GM18508 (cell line): ENCODE results near the gene TMEM25.
"Not testable (repeated sequence)": the region's sequence is repeated elsewhere in the genome, so short reads cannot be mapped to it uniquely, and the experiment has no call there.

Experiments
- ATAC-seq: cut with Tn5 transposase; IDR thresholded peaks from one replicate; pipeline ENCODE4 v1.9.1; 2021; ENCODE audit warnings: moderate number of reproducible peaks; ENCODE audit not compliant: insufficient read depth, unreplicated experiment

Gene TMEM25

DNA sequence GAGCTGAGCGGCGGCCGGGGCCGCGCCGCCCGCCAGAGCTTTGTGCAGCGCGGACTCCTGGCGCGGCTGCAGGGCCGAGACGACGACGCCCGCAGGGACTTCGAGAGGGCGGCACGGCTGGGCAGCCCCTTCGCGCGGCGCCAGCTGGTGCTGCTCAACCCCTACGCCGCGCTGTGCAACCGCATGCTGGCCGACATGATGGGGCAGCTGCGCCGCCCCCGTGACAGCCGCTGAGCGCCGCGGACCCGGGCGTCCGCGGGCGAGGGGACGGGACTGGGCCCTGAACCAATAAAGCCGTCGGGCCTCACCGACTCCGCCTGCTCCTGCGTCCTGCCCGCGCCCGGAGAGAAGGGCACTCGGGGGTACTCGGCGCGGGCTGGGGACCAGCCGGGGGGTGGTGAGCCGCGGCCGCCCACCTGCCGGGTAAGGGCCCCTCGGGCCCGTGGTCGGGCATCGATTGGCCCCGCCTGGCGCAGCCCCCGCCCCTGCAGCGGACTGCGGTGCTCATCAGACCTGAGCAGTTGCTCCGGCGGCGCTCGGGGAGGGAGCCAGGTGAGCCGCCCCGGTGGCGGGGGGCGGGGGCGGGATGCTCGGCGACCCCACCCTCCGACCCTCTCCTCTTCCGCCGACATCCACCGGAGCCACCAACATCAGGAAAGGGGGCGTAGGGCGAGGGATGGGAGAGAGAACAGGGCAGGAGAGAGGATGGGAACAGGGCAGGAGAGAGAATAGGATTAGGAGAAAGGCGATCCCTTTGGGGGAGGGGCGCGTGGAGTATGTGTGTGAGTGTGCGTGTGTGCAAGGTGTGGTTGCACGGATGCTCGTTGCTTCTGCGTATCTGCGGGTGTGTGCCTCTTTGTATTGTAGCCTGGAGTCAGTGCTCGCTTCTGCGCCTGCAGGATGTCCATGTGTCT, at the start of gene TMEM25:
Gene TMEM25 (plus strand): TSS at position 510 of the 914 bp plus-strand sequence. CDS start 610 bp downstream, outside the sequence.
- ATAC-seq = no peak

DNA sequence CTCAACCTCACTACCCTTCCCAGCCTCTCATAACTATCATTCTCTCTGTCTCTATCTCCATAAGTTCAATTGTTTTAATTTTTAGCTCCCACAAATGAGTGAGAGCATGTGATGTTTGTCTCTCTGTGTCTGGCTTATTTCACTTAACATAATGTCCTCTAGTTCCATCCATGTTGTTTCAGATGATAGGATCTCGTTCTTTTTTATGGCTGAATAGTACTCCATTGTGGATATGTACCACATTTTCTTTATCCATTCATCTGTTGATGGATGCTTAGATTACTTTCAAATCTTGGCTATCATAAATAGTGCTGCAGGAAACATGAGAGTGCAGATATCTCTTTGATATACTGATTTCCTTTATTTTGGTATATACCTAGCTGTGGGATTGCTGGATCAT, 49.8 kb upstream of the TMEM25 start:
- not testable (repeated sequence) for ATAC-seq

DNA sequence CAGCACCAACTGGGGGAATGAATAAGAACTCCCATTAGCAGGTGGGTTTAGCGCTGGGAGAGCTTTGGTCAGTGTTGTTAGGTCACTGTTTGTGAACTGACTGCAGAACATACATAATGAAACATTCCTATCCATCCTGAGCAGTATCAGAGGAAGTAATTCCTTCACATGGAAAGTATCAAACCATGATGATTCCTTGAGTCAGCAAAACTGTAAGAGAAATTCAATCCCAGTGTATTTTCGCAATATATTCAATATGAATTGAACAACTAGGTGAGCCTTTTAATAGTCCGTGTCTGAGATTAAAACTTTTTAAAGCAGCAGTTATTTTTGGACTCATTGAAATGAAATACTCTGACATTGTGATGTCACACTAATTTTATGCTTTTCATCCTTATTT, 46.6 kb upstream of the TMEM25 start:
- ATAC-seq = no peak

DNA sequence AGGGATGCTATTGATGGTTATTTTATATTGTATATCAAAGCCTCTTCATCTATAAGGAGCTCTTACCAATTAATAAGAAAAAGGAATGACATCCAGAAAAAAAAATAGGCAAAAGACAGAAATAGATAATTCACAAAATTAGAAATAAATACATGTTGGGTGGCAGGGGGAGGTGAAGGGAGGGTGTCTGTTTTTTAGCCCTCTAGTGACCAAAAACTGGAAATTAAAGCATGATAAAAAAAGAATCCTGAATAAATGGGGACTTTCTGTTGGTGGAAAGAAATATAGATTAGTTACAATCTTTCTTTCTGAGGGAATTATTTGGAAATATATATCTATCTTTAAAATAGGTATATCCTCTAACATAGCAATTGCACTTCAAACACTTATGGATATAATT, 45.7 kb upstream of the TMEM25 start:
- no peak for ATAC-seq

DNA sequence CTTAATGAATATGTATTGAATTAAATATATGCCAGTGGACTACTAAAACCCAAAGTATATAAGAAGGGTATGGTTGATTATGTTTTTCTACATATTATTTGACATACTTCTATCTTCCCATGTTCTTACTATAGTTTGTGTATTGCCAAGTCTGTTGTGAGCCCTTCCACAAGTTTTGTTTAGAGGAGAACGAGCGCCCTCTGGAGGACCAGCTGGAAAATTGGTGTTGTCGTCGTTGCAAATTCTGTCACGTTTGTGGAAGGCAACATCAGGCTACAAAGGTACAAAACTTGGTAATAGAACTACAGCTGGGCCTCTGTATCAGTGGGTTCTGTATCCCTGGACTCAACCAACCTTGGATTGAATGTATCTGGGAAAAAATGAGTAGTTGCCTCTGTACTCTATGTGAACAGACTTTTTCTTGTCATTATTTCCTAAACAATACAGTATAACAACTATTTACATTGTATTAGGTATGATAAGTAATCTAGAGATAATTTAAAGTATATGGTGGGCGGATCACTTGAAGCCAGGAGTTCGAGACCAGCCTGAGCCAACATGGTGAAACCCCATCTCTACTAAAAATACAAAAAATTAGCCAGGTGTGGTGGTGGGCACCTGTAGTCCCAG, 42.4 kb upstream of the TMEM25 start:
- no peak for ATAC-seq

DNA sequence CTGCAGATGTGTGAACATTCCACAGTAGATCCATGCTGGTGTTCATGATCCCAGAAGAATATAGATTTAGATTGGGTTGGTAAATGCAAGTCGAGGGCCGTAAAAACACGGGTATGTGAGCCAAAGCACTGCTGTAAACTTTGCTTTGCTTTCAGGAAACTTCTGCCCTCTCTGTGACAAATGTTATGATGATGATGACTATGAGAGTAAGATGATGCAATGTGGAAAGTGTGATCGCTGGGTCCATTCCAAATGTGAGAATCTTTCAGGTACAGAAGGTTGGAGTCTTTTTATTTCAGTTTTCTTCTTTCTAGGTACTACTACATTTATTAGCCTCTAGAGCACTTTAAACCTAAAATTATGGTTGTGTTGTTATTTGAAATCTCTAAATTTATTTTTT, 40.0 kb upstream of the TMEM25 start:
- ATAC-seq = no peak

DNA sequence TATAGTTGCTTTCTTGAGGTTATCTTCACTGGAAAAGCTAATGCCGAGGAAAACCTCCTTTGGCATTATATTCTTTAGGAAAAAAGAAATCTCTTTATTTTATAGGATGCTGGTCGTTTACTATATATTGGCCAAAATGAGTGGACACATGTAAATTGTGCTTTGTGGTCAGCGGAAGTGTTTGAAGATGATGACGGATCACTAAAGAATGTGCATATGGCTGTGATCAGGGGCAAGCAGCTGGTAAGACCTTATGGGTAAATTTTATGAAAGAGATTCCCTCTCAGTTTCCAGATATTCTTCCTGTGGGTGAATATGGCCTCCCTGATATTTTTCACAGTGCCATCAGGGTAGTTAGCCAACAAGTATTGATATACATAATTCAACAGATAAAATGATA, 33.2 kb upstream of the TMEM25 start:
- ATAC-seq = no peak

DNA sequence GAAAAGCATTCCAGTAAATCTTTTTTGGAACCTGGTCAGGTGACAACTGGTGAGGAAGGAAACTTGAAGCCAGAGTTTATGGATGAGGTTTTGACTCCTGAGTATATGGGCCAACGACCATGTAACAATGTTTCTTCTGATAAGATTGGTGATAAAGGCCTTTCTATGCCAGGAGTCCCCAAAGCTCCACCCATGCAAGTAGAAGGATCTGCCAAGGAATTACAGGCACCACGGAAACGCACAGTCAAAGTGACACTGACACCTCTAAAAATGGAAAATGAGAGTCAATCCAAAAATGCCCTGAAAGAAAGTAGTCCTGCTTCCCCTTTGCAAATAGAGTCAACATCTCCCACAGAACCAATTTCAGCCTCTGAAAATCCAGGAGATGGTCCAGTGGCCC, 27.8 kb upstream of the TMEM25 start:
- ATAC-seq = no peak

DNA sequence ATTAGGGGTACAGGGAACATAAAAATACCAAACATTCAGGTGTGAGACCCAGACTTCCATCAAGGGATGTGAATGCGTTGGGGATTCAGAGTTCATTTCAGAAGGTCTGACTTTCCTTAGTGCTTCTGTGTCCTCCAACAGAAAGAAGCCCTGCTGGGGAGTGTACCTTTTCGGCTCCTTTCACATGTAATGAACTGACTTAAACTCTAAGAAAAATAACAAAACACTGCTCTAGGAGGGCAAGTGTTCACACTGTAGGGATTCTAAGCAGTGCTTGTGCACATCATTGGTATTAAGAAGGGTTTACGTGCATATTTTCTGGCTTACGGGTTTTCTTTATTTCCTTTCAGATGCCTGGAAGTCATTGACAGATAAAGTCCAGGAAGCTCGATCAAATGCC, 19.4 kb upstream of the TMEM25 start:
- no peak for ATAC-seq

DNA sequence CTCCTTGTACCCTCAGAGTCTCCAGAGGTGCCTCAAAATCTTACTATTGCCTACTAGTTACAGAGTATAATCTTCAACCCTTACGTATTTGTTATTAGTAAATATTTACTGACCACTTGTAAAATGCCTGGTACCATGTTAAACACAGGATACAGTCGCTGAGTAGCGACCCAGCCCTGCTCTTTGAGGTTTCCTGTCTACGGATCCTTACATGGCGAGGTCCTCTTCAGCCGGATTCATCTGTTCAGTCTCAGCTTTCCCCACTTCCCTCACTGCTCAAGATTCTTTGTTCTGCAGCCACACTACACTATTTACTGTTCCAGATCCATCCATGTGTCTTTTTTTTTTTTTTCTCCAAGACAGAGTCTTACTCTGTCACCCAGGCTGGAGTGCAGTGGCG, 16.9 kb upstream of the TMEM25 start:
- ATAC-seq = no peak

DNA sequence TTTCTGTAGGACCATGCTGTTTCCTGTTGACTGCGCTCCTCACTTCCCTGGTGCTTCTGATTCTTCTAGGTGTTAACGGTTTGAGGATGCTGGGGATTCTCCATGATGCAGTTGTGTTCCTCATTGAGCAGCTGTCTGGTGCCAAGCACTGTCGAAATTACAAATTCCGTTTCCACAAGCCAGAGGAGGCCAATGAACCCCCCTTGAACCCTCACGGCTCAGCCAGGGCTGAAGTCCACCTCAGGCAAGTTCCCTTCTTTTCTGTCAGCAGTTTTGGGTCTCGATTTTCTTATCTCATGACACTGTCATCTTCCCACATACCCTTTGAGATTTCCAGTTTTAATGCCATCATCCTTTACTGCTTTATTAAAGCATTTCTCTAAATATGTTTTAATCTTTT, 11.4 kb upstream of the TMEM25 start:
- no peak for ATAC-seq

DNA sequence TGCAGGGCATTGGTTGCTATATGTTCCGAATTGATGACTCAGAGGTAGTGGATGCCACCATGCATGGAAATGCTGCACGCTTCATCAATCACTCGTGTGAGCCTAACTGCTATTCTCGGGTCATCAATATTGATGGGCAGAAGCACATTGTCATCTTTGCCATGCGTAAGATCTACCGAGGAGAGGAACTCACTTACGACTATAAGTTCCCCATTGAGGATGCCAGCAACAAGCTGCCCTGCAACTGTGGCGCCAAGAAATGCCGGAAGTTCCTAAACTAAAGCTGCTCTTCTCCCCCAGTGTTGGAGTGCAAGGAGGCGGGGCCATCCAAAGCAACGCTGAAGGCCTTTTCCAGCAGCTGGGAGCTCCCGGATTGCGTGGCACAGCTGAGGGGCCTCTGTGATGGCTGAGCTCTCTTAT, 9.1 kb upstream of the TMEM25 start:
- no peak for ATAC-seq

DNA sequence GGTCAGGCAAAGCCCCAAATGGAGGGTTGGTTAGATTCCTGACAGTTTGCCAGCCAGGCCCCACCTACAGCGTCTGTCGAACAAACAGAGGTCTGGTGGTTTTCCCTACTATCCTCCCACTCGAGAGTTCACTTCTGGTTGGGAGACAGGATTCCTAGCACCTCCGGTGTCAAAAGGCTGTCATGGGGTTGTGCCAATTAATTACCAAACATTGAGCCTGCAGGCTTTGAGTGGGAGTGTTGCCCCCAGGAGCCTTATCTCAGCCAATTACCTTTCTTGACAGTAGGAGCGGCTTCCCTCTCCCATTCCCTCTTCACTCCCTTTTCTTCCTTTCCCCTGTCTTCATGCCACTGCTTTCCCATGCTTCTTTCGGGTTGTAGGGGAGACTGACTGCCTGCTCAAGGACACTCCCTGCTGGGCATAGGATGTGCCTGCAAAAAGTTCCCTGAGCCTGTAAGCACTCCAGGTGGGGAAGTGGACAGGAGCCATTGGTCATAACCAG, 8.4 kb upstream of the TMEM25 start:
- no peak for ATAC-seq

DNA sequence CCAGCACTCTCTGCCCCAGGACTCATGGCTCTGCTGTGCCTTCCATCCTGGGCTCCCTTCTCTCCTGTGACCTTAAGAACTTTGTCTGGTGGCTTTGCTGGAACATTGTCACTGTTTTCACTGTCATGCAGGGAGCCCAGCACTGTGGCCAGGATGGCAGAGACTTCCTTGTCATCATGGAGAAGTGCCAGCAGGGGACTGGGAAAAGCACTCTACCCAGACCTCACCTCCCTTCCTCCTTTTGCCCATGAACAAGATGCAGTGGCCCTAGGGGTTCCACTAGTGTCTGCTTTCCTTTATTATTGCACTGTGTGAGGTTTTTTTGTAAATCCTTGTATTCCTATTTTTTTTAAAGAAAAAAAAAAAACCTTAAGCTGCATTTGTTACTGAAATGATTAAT, 6.6 kb upstream of the TMEM25 start:
- ATAC-seq = no peak

DNA sequence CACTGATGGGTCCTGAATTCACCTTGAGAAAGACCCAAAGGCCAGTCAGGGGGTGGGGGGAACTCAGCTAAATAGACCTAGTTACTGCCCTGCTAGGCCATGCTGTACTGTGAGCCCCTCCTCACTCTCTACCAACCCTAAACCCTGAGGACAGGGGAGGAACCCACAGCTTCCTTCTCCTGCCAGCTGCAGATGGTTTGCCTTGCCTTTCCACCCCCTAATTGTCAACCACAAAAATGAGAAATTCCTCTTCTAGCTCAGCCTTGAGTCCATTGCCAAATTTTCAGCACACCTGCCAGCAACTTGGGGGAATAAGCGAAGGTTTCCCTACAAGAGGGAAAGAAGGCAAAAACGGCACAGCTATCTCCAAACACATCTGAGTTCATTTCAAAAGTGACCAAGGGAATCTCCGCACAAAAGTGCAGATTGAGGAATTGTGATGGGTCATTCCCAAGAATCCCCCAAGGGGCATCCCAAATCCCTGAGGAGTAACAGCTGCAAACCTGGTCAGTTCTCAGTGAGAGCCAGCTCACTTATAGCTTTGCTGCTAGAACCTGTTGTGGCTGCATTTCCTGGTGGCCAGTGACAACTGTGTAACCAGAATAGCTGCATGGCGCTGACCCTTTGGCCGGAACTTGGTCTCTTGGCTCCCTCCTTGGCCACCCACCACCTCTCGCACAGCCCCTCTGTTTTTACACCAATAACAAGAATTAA, 6.1 kb upstream of the TMEM25 start:
- no peak for ATAC-seq

DNA sequence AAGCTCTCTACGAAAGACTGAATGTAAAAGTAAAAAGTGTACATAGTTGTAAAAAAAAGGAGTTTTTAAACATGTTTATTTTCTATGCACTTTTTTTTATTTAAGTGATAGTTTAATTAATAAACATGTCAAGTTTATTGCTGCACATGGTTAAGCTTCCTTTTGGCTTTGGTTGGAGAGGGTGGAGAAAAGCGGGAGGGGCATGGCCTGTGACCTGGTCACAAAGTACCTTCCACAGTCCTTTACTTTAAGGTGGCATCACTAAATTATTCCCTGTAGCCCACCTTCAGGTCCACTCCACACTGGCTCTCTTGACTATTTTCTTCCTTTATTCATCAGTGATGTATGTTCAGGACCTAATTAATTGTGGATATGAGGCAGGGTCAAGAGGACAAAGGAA, 4.3 kb upstream of the TMEM25 start:
- ATAC-seq = no peak

DNA sequence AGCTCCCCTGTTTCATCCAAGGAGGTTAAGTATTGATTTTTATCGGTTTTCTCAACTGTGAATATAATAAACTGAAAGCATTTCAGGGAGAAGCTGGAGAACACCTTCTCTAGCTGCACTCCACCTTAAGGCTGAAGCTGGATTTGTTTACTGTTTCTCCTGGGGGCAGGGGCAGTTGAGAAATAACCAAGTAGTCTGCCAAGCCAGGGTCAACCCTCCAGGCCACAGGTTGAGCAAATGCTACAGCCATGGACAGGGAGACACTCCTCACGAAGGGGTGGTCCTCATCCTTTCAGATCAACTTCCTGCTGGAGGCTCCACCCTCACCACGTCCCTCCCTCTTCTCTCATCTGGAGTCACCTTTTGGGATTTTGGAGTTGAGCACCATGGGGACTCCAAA, 3.9 kb upstream of the TMEM25 start, which contains the start of gene TTC36:
Gene TTC36 (plus strand): TSS at position 366 of the 400 bp plus-strand sequence. CDS start 21 bp downstream, at position 387.
- ATAC-seq = no peak

DNA sequence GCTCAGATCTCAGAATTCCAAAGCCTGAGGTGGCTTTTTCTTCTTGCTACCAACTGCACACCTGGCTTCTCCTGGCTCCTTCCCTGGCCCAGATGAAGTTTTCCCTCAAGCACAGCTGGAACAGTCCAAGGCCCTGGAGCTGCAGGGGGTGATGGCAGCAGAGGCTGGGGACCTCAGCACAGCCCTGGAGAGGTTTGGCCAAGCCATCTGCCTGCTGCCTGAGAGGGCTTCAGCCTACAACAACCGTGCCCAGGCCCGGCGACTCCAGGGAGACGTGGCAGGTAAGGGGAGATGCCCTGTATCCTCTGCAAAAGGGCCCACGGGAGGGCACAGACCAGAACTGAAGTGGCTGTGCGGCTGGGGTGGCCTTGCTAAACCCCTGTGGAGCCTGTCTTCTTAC, 2.5 kb upstream of the TMEM25 start:
- no peak for ATAC-seq

DNA sequence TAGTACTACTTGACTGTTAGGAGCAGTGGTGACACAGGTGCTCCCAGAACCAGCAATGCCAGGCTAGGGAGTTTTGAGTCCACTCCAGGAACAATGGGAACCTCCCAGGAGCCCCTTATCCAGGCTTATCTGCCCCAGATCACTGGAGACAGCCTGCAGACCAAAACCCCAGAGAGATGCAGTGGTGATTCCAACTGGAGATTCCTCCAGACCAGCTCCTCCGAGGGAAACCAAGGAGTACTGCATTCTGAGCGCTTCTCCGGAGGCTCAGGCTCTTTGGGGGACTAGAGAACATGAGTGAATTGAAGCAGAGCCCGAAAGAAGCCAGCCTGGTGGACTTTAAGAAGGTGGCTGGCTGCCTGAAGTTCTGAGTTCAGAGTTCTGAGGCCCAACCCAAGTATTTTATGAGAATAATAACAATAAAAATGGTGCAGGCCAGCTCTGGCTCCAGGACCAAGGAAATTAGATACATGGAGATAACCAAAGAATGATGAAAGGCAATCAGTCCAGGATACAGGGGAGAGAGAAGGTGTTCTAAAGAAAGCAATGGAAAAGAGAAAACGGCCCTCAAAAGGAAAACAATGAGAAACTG, 1.3 kb upstream of the TMEM25 start:
- ATAC-seq = no peak

DNA sequence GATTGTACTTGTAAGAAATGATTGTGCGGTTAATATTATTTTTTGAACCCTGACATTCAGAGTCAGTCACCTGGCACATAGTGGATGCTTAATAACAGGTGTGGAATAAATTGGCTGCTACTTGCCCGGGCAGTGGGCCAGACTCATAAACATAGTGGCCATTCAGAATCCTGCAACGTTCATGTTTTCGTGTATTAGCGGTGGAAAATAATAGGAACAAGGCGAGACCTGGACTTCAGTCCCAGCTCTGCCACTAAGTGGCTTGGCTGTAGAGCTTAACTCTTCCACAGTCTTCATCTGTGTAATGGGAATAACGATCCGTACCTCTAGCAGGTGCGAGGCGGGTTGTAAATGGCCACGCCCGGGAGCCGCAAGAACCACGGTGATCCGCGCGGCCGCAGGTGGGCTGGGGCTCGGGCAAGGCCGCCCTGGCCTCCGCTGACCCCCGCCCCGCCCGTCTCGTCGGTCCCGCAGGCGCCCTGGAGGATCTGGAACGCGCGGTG, 761 bp upstream of the TMEM25 start:
- no peak for ATAC-seq
